A673 (cell line): Measurements from ENCODE around the gene ASB16. TPM values are rescaled to one million over a fixed set of nuclear protein-coding genes. Genes with fewer than 3 reads are reported as not detected.
"Not testable (repeated sequence)": the region's sequence is repeated elsewhere in the genome, so short reads cannot be mapped to it uniquely, and the experiment has no call there.

Experiments used
- BruUV-seq: library from RNA; stranded (reverse); fragments of 400-500 nt; replicated peaks from 2 replicates; lab custom pipeline; 2021; lab: Mats Ljungman, UMichigan
- CTCF ChIA-PET: fragments of 300-600 bp; sonication (Branson Sonifier 250); formaldehyde crosslinking; loops from one replicate; lab custom pipeline; 2022; ENCODE audit warnings: antibody characterized with exemption; lab: Charles Lee
- POLR2A ChIA-PET: fragments of 300-600 bp; sonication (Branson Sonifier 250); formaldehyde crosslinking; loops from one replicate; lab custom pipeline; 2022; ENCODE audit warnings: antibody characterized with exemption; ENCODE audit not compliant: low non-redundant PET; lab: Charles Lee
- DNase-seq: peaks from one replicate; pipeline ENCODE4 v3.0.0-alpha.2; 2015; ENCODE audit warnings: low spot score
- H3K27ac ChIP-seq: fragments of 200-600 bp; sonication (generic); 2 replicates; pipeline ENCODE4 v1.5.1; 2016; ENCODE audit warnings: mixed run types, low read depth, mild to moderate bottlenecking, mixed read lengths, antibody characterized with exemption, low read length; ENCODE audit not compliant: poor library complexity, severe bottlenecking
- H3K27me3 ChIP-seq: fragments of 200-600 bp; sonication (generic); replicated peaks from 2 replicates; pipeline ENCODE4 v1.6.1; 2017; ENCODE audit warnings: mixed run types, low read depth, mild to moderate bottlenecking, mixed read lengths, antibody characterized with exemption, low read length; ENCODE audit not compliant: insufficient read depth, poor library complexity
- H3K36me3 ChIP-seq: fragments of 200-600 bp; sonication (generic); 2 replicates; pipeline ENCODE4 v1.6.1; 2016; ENCODE audit warnings: mixed run types, mild to moderate bottlenecking, mixed read lengths, antibody characterized with exemption, low read length; ENCODE audit not compliant: insufficient read depth, poor library complexity, severe bottlenecking
- H3K4me1 ChIP-seq: fragments of 200-600 bp; sonication (generic); 2 replicates; pipeline ENCODE4 v1.6.1; 2017; ENCODE audit warnings: mixed run types, mild to moderate bottlenecking, mixed read lengths, antibody characterized with exemption, low read length; ENCODE audit not compliant: insufficient read depth, poor library complexity, severe bottlenecking
- H3K4me3 ChIP-seq: fragments of 200-600 bp; sonication (generic); 2 replicates; pipeline ENCODE4 v1.5.1; 2016; ENCODE audit warnings: low read depth, mixed run types, mild to moderate bottlenecking, mixed read lengths, low read length; ENCODE audit not compliant: poor library complexity, severe bottlenecking
- H3K9me3 ChIP-seq: fragments of 200-600 bp; sonication (generic); 2 replicates; pipeline ENCODE4 v1.6.1; 2016; ENCODE audit warnings: mixed run types, low read depth, mild to moderate bottlenecking, mixed read lengths, antibody characterized with exemption, low read length; ENCODE audit not compliant: poor library complexity, severe bottlenecking
- CTCF ChIP-seq: fragments of 300-800, 200-600 bp; sonication (generic); conservative IDR thresholded peaks from 2 replicates; pipeline ENCODE4 v1.5.1; 2017; ENCODE audit warnings: low read depth, mild to moderate bottlenecking, antibody characterized with exemption, low read length, moderate library complexity, mixed read lengths
- EZH2 ChIP-seq: fragments of 200-600 bp; sonication (generic); IDR thresholded peaks from 2 replicates; pipeline ENCODE4 v1.6.1; 2017; ENCODE audit warnings: borderline replicate concordance, low read depth, mild to moderate bottlenecking, mixed read lengths, antibody characterized with exemption, low read length; ENCODE audit not compliant: poor library complexity, severe bottlenecking
- intact Hi-C: fragments of 100-400 bp; cut with micrococcal nuclease; formaldehyde crosslinking; loops from one replicate; pipeline ENCODE4 v1.10.0; 2022; ENCODE audit not compliant: unreplicated experiment
- total RNA-seq: library from RNA; stranded (reverse); gene quantifications from 2 replicates; pipeline ENCODE4 v1.2.3, GENCODE V29; 2021

ASB16 gene
- total RNA-seq, 1 experiment from 2014 or later: 0.17 TPM

DNA sequence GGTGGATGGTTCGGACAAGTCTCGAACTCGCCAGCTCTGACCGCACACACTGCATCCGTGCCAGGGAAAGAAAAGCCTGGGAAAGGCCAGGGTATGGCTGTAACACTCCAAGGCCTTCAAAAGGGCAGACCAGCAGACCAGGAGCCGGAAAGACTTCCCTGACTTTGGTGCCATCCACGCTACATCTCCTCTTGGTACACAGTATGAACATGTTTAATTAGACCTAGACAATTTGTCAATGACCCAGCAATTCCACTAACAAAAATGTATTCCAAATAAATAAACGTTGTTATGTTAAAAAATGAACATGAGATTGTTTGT lies 46.4 kb upstream of the ASB16 start:
- POLR2A ChIA-PET: no interaction called here

DNA sequence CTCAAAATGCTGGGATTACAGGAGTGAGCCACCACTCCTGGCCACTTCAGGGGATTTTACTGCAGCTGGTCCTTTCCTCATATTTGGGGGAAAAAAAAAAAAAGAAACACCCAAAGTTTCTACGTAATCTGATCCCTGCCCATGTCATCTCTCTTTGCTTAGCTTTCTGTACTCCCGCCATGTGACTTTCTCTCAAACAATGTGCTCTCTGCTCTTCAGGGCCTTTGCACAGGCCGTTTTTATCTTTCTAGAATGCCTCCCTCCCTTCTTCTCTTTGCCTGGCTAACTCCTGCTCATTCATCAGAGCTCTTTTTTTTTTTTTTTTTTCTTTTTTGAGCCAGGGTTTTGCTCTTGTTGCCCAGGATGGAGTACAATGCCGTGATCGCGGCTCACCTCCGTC lies 42.1 kb upstream of the ASB16 start:
- no TSS peak for BruUV-seq
- Histone ChIP-seq H3K9me3 (no peaks in the 10 kb centered on the region), H3K36me3 (no peaks in the 10 kb centered on the region), H3K27me3 (no peaks in the 10 kb centered on the region), H3K4me3 (no peak overlapping the region), H3K27ac (no peak overlapping the region), H3K4me1 (no peaks in the 10 kb centered on the region)
- DNase-seq: no peak
- ChIA-PET POLR2A (no interaction called here), CTCF (no interaction called here)
- intact Hi-C loops: no loop called here
- TF ChIP-seq CTCF (no peak), EZH2 (no peak)

More for the DNA sequence above, 46.4 kb upstream of the ASB16 start:
- Histone ChIP-seq H3K9me3 (no peaks in the 10 kb centered on the region), H3K4me3 (peak overlapping the region; percentile 64), H3K4me1 (no peaks in the 10 kb centered on the region), H3K36me3 (no peaks in the 10 kb centered on the region), H3K27ac (peak overlapping the region; percentile 87), H3K27me3 (no peaks in the 10 kb centered on the region)
- no peak for DNase-seq
- CTCF ChIA-PET: interaction anchor here (0.9 to 1.1 kb wide), 2 partner anchors 14 to 28 kb away, joined by 4 read pairs; no protein-coding TSS in a partner anchor
- intact Hi-C loops: no loop called here
- no TSS peak for BruUV-seq
- no peak for TF ChIP-seq EZH2
- no peak for TF ChIP-seq CTCF

DNA sequence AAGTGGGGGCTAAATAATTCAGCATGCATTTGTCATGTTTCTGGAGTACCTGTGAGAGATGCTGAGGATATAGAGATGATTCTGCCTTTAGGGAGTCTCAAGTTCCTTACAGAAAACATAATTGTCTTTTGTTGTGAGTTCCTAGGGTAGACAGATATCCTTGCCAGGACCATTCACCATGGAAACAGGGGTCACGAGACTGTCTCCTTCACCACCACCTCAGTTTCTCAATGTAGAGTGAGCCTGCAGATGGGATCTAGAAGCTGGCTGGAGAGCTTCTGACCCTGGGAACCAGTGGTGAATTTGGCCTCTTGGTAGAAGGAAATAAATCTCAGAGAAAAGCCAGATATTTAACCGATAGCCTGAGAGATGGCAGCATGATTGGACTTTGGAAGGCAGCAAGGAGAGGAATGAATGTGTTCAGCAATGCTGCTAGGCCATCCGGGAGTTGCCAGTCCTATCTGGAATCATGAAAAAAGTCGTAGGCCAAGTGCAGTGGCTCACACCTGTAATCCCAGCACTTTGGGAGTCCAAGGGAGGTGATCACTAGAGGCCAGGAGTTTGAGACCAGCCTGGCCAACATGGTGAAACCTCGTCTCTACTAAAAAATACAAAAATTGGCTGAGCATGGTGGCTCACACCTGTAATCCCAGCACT lies 39.7 kb upstream of the ASB16 start:
- Histone ChIP-seq H3K9me3 (no peaks in the 10 kb centered on the region), H3K27me3 (no peaks in the 10 kb centered on the region), H3K27ac (no peak overlapping the region), H3K36me3 (no peaks in the 10 kb centered on the region), H3K4me3 (no peak overlapping the region), H3K4me1 (no peaks in the 10 kb centered on the region)
- ChIA-PET POLR2A (interaction anchor here (0.6 kb wide), 1 partner anchor 490 kb away, joined by 7 read pairs; no protein-coding TSS in a partner anchor), CTCF (no interaction called here)
- intact Hi-C loops: no loop called here
- TF ChIP-seq EZH2: no peak
- no peak for TF ChIP-seq CTCF
- BruUV-seq: no TSS peak
- no peak for DNase-seq

DNA sequence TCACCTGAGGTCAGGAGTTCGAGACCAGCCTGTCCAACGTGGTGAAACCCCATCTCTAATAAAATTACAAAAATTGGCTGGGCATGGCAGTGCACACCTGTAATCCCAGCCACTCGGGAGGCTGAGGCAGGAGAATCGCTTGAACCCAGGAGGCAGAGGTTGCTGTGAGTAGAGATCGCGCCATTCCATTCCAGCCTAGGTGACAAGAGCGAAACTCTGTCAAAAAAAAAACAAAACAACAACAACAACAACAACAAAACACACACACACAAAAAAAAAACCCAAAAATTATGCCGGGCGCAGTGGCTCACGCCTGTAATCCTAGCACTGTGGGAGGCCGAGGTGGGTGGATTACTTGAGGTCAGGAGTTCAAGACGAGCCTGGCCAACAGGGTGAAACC lies 39.1 kb upstream of the ASB16 start:
- H3K4me3 ChIP-seq, H3K27ac ChIP-seq, H3K4me1 ChIP-seq, H3K27me3 ChIP-seq, H3K36me3 ChIP-seq, POLR2A ChIA-PET, DNase-seq, intact Hi-C loops, H3K9me3 ChIP-seq, CTCF ChIA-PET, BruUV-seq: not testable (repeated sequence)
